Ovary (tissue), 3 donors: Measurements from ENCODE around the gene UBE2I.

ENCODE experiments used
- EP300 ChIP-seq: sonication (generic); formaldehyde crosslinking; IDR thresholded peaks from one replicate; pipeline ENCODE4 v1.6.1; 2017; ENCODE audit warnings: antibody characterized with exemption
- TF ChIP-seq, protein P1 (sequence below), 3 donors: fragments of 450-650 bp in 2 of 3; fragments of 200-600 bp in 1 of 3; IDR thresholded peaks; one replicate each; pipeline versions ENCODE4 v1.5.1 to v1.8.0; 2016 to 2022; ENCODE audit warnings: antibody characterized with exemption in 3 of 3, mild to moderate bottlenecking in 1 of 3
- donor health status: DM: no; HTN: no; CAD: no.

DNA sequence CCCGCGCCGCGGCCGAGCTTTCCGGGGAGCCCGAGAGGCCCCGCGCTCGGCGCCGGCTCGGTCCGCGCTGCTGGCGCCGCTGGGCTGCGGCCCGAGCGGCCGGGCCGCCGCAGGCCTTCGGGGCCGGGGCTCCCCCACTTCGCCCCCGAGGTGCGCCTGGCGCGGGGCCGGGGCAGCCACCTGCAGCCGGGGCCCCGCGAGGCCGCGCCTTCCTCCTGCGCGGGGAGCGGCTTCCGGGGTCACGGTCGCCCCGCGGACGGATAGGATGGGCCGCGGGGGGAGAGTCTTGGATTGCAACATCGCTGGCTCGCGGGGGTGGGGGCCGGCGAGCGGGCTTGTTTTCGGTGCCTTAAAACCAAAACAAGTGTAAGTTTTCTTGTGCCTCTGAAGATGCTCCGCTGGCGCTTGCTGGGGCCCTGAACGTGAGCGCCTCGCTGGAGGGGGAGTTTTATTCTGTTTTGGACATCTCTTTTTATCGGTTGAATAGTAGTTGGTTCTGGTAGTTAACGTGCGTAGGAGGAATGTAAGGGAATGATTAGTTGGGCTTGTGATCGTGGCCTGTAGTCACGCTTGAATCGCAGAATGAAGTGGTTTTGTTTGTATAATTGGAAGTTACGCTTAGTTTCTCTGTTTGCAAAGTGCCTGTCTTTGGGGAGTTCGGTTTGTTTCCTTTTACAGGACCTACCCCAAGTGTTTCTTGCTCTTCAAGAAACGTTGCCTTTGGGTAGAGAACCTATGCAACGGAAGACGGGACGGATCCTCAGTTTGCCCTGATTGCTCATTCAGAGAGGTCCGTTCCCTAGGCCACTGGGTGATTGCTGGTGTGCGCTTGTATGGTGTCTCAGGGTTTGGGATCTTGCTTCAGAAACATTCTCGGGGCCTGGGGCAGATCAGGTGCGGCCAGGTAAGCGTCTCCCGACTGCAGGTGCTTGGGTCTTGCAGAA lies 724 bp downstream of the UBE2I start:
- TF ChIP-seq, protein P1, sequence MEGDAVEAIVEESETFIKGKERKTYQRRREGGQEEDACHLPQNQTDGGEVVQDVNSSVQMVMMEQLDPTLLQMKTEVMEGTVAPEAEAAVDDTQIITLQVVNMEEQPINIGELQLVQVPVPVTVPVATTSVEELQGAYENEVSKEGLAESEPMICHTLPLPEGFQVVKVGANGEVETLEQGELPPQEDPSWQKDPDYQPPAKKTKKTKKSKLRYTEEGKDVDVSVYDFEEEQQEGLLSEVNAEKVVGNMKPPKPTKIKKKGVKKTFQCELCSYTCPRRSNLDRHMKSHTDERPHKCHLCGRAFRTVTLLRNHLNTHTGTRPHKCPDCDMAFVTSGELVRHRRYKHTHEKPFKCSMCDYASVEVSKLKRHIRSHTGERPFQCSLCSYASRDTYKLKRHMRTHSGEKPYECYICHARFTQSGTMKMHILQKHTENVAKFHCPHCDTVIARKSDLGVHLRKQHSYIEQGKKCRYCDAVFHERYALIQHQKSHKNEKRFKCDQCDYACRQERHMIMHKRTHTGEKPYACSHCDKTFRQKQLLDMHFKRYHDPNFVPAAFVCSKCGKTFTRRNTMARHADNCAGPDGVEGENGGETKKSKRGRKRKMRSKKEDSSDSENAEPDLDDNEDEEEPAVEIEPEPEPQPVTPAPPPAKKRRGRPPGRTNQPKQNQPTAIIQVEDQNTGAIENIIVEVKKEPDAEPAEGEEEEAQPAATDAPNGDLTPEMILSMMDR (IDR thresholded peaks at IDR 0.05) = no peak
- TF ChIP-seq EP300 = no peak
